Body of pancreas (tissue), 4 donors: ENCODE measurements around the gene SPRY4. TPM values are rescaled to one million over a fixed set of nuclear protein-coding genes. Genes with fewer than 3 reads are reported as not detected.

ENCODE experiments used
- ATAC-seq: fragments of 150-250 bp; one replicate; pipeline ENCODE4 v1.9.1; 2016
- DNase-seq, 4 donors: peaks; one replicate each; pipeline ENCODE4 v3.0.0-alpha.2; 2019
- H3K27ac ChIP-seq, 4 donors: fragments of 200-600 bp; sonication (generic); 1 replicate in 3 of 4; 2 replicates in 1 of 4; pipeline versions ENCODE4 v1.5.1 to v1.6.1; 2016 to 2019; ENCODE audit warnings: mild to moderate bottlenecking in 1 of 4, mixed read lengths in 1 of 4, moderate library complexity in 1 of 4
- H3K27me3 ChIP-seq, 2 donors: fragments of 200-600 bp; sonication (generic); one replicate each; pipeline ENCODE4 v1.6.0; 2016; ENCODE audit warnings: mild to moderate bottlenecking in 1 of 2
- H3K36me3 ChIP-seq, 2 donors: fragments of 200-600 bp; sonication (generic); replicated peaks in 1 of 2; 2 replicates each; pipeline ENCODE4 v1.5.1; 2016; ENCODE audit warnings: low read depth in 2 of 2; ENCODE audit not compliant: insufficient read depth in 1 of 2
- H3K4me1 ChIP-seq: fragments of 200-600 bp; sonication (generic); one replicate; pipeline ENCODE4 v1.6.0; 2016
- H3K4me3 ChIP-seq, 2 donors: fragments of 200-600 bp; sonication (generic); 1 replicate in 1 of 2; 2 replicates in 1 of 2; pipeline ENCODE4 v1.5.1; 2016 to 2019
- H3K9me3 ChIP-seq, 3 donors: fragments of 200-600 bp; sonication (generic); 1 replicate in 2 of 3; 2 replicates in 1 of 3; pipeline ENCODE4 v1.5.1; 2016
- CTCF ChIP-seq, 7 experiments: fragments of 450-650 bp in 4 of 7; fragments of 200-600 bp in 3 of 7; sonication (generic) in 3 of 7; IDR thresholded peaks; one replicate each; pipeline ENCODE4 v1.5.1; 2016 to 2019; ENCODE audit warnings: antibody characterized with exemption in 7 of 7
- POLR2A ChIP-seq, 3 donors: fragments of 450-650 bp; IDR thresholded peaks; one replicate each; pipeline ENCODE4 v1.6.1; 2016; ENCODE audit warnings: antibody characterized with exemption in 3 of 3, mild to moderate bottlenecking in 2 of 3
- WGBS, 2 donors: methylation state at CpG; one replicate each; pipeline ENCODE4 v1.1.5; 2017; 5-methylcytosine and 5-hydroxymethylcytosine counted together
- intact Hi-C: fragments of 100-400 bp; cut with DNase I; formaldehyde crosslinking; loops from one replicate; pipeline ENCODE4 v1.15.1; 2023
- small RNA-seq: library from RNA; depleted of rRNA; stranded (forward); fragments of <200 nt; gene quantifications from one replicate; pipeline ENCODE3, GENCODE V24; 2016
- total RNA-seq, 2 donors: library from RNA; depleted of rRNA; stranded (reverse); fragments of >200 nt; gene quantifications; one replicate each; pipeline ENCODE4 v1.1.0, GENCODE V29; 2016

Gene SPRY4
- total RNA-seq, 2 donors from 2014 or later: 6.7 to 18.5 TPM

- ATAC-seq (no peak), DNase-seq (no peak)
- Histone ChIP-seq H3K36me3 (no peaks in the 10 kb centered on the region), H3K27me3 (no peaks in the 10 kb centered on the region), H3K27ac (no peak overlapping the region), H3K9me3 (no peaks in the 10 kb centered on the region), H3K4me1 (no peaks in the 10 kb centered on the region), H3K4me3 (no peak overlapping the region)
- 63 to 74% methylated on average over 3 of the region's 3 CpGs for WGBS, 2 donors
- no peak for TF ChIP-seq CTCF (IDR thresholded peaks at IDR 0.05)
- intact Hi-C loops: no loop called here
Observed at GRCh38 chr5:142263346-142263745, 61.5 kb downstream of the SPRY4 start.

- H3K4me1 ChIP-seq: no peaks in the 10 kb centered on the region
- H3K9me3 ChIP-seq: no peaks in the 10 kb centered on the region
- H3K27ac ChIP-seq: no peak overlapping the region
- 78 to 81% methylated on average over 6 of the region's 6 CpGs for WGBS, 2 donors
- intact Hi-C loops: no loop called here
- no peaks in the 10 kb centered on the region for H3K27me3 ChIP-seq
- no peaks in the 10 kb centered on the region for H3K36me3 ChIP-seq
- ATAC-seq: no peak
- TF ChIP-seq CTCF (IDR thresholded peaks at IDR 0.05): no peak
- TF ChIP-seq POLR2A (IDR thresholded peaks at IDR 0.05): no peak
- H3K4me3 ChIP-seq: no peak overlapping the region
- no peak for DNase-seq
Observed at GRCh38 chr5:142262683-142263082, 62.1 kb downstream of the SPRY4 start.

Small RNA genes within 50 kb of the gene (small RNA-seq; reads per million reads assigned to genes)
- not detected for gene RF02038
- gene RF02039: not detected

Other genes starting within 250 kb of the SPRY4 start
- gene NDFIP1, start 216.2 kb downstream of the SPRY4 start, total RNA-seq: 10 to 100 TPM; 39.7 to 58.3 TPM